Measurements from ENCODE around the gene KRTAP5-1.
"Not testable (repeated sequence)": the region's sequence is repeated elsewhere in the genome, so short reads cannot be mapped to it uniquely, and the experiment has no call there.

KRTAP5-1 gene

DNA sequence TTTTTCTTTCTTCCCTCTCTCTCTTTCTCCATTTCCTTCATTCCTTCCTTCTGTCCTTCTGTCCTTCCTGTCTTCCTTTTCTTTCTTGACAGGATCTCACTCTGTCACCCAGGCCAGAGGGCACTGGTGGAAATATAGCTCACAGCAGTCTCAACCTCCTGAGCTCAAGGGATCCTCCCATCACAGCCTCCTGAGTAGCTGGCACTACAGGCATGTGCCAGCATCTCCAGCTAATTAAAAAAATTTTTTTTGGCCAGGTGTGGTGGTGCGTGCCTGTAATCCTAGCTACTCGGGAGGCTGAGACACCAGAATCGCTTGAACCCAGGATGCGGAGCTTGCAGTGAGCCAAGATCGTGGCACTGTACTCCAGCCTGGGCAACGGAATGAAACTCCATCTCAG is 8.3 kb downstream of the KRTAP5-1 start:
- no peak overlapping the region for H3K9ac ChIP-seq (ENCODE audit: low read depth, low read length)
- H3K27me3 ChIP-seq (ENCODE audit: insufficient read depth, low read length) = peaks cover 48% of the 10 kb centered on the region

DNA sequence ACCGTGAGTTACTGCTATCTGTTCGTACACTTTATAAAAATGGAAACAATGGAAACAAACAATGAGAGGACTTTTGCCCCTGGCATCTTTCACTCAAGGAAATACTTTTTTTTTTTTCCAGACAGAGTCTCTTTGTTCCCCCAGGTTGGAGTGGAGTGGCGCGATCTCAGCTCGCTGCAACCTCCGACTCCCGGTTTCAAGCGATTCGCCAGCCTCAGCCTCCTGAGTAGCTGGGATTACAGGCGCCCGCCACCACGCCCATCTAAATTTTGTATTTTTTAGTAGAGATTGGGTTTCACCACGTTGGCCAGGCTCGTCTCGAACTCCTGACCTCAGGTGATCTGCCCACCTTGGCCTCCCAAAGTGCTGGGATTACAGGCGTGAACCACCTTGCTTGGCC is 9.3 kb downstream of the KRTAP5-1 start:
- peaks cover 57% of the 10 kb centered on the region for H3K27me3 ChIP-seq (ENCODE audit: insufficient read depth, low read length)
- H3K27ac ChIP-seq (ENCODE audit: low read length) = not testable (repeated sequence)

More for the DNA sequence above, 8.3 kb downstream of the KRTAP5-1 start:
- no peaks in the 10 kb centered on the region for H3K4me1 ChIP-seq (ENCODE audit: insufficient read depth, low read length)
- H3K36me3 ChIP-seq (ENCODE audit: insufficient read depth, low read depth, low read length) = no peaks in the 10 kb centered on the region
- no peak overlapping the region for H3K27ac ChIP-seq (ENCODE audit: low read length)
- H3K4me3 ChIP-seq (ENCODE audit: low read length) = no peak overlapping the region
- H3K9me3 ChIP-seq (ENCODE audit: insufficient read depth, low read depth, low read length) = peaks cover 9% of the 10 kb centered on the region; the same call in 1 of the 2 replicates

DNA sequence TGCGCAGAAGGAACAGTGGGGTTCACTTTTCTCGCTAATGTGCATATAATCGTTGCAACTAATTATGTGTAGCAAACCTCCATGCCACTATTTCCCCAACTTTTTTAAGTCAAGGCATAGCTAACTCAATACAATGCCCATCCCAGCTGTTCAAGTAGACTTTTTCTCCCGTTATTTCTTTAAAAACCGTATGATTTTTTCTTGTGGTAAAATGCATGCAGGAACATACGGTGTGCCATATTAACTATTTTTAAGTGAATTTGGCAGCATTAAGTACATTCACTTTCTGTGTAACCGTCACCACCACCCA is 10.2 kb downstream of the KRTAP5-1 start:
- H3K27me3 ChIP-seq (ENCODE audit: insufficient read depth, low read length) = peaks cover 65% of the 10 kb centered on the region

More for the DNA sequence above, 9.3 kb downstream of the KRTAP5-1 start:
- not testable (repeated sequence) for H3K4me1 ChIP-seq (ENCODE audit: insufficient read depth, low read length); H3K9ac ChIP-seq (ENCODE audit: low read depth, low read length); H3K9me3 ChIP-seq (ENCODE audit: insufficient read depth, low read depth, low read length); H3K4me3 ChIP-seq (ENCODE audit: low read length); H3K36me3 ChIP-seq (ENCODE audit: insufficient read depth, low read depth, low read length)

DNA sequence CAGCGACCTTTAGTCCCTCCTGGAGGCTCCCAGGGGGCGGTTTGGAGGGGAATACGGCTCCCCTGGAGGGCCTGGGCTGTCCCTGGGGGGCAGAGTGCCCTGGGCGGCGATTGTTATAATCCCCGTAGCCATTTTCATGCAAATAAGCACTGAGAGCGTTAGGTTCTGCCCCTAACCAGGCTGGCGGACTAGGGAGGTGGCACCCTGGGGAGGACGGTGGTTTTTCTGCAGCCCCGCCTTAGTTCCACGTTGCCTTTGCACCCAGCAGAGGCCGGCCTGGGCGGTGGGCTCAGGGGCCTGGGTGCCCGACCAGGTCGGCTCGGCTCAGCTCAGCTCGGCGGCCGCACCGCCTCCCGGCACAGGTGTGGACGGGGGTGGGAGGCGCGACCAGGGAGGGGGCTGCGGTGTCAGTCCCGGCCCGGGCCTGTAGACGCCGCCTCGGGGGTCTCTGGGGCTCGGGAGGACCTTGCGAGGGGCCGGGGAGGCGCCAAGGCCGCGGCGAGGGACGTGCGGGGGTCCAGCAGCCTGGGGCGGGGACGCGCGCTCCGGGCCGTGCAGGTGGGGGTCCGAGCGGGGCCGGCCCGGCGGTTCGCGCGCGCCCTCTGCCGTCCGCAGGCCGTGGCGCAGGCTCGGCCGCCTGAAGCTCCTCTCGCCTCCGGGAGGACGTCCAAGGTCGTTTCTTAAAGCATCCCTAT is 10.7 kb downstream of the KRTAP5-1 start:
- H3K27me3 ChIP-seq (ENCODE audit: insufficient read depth, low read length) = peaks cover 70% of the 10 kb centered on the region
- peaks cover 2% of the 10 kb centered on the region for H3K4me1 ChIP-seq (ENCODE audit: insufficient read depth, low read length)
- no peak overlapping the region for H3K9ac ChIP-seq (ENCODE audit: low read depth, low read length)
- peaks cover 9% of the 10 kb centered on the region; the same call in 1 of the 2 replicates for H3K9me3 ChIP-seq (ENCODE audit: insufficient read depth, low read depth, low read length)
- no peak overlapping the region for H3K27ac ChIP-seq (ENCODE audit: low read length)
- H3K36me3 ChIP-seq (ENCODE audit: insufficient read depth, low read depth, low read length) = no peaks in the 10 kb centered on the region
- H3K4me3 ChIP-seq (ENCODE audit: low read length) = peak overlapping the region; percentile 51

More for the DNA sequence above, 10.2 kb downstream of the KRTAP5-1 start:
- no peak overlapping the region for H3K4me3 ChIP-seq (ENCODE audit: low read length)
- H3K27ac ChIP-seq (ENCODE audit: low read length) = no peak overlapping the region
- H3K36me3 ChIP-seq (ENCODE audit: insufficient read depth, low read depth, low read length) = no peaks in the 10 kb centered on the region
- H3K4me1 ChIP-seq (ENCODE audit: insufficient read depth, low read length) = no peaks in the 10 kb centered on the region
- H3K9ac ChIP-seq (ENCODE audit: low read depth, low read length) = no peak overlapping the region
- peaks cover 9% of the 10 kb centered on the region; the same call in 1 of the 2 replicates for H3K9me3 ChIP-seq (ENCODE audit: insufficient read depth, low read depth, low read length)

DNA sequence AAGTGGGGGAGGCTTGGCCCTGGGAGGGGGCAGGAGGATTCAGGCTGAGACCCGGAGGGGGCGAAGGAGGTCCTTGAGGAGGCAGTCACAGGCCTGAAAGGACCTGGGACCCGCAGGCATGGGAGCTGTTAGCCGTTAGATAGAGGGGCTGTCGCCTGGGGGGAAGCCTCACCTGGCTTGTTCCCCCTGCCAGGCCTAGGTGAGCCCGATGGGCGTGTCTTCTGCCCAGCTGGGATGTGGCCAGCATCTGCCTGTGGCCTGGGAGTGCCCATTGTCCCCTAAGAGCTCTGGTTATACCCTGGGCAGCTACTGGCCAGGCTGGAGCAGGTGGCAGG is 11.2 kb downstream of the KRTAP5-1 start:
- H3K27ac ChIP-seq (ENCODE audit: low read length) = no peak overlapping the region
- peaks cover 4% of the 10 kb centered on the region for H3K4me1 ChIP-seq (ENCODE audit: insufficient read depth, low read length)
- peak overlapping the region; percentile 51; the same call in 1 of the 2 replicates for H3K4me3 ChIP-seq (ENCODE audit: low read length)
- no peak overlapping the region for H3K9ac ChIP-seq (ENCODE audit: low read depth, low read length)
- peaks cover 75% of the 10 kb centered on the region for H3K27me3 ChIP-seq (ENCODE audit: insufficient read depth, low read length)
- no peaks in the 10 kb centered on the region for H3K36me3 ChIP-seq (ENCODE audit: insufficient read depth, low read depth, low read length)
- peaks cover 8% of the 10 kb centered on the region; the same call in 1 of the 2 replicates for H3K9me3 ChIP-seq (ENCODE audit: insufficient read depth, low read depth, low read length)

DNA sequence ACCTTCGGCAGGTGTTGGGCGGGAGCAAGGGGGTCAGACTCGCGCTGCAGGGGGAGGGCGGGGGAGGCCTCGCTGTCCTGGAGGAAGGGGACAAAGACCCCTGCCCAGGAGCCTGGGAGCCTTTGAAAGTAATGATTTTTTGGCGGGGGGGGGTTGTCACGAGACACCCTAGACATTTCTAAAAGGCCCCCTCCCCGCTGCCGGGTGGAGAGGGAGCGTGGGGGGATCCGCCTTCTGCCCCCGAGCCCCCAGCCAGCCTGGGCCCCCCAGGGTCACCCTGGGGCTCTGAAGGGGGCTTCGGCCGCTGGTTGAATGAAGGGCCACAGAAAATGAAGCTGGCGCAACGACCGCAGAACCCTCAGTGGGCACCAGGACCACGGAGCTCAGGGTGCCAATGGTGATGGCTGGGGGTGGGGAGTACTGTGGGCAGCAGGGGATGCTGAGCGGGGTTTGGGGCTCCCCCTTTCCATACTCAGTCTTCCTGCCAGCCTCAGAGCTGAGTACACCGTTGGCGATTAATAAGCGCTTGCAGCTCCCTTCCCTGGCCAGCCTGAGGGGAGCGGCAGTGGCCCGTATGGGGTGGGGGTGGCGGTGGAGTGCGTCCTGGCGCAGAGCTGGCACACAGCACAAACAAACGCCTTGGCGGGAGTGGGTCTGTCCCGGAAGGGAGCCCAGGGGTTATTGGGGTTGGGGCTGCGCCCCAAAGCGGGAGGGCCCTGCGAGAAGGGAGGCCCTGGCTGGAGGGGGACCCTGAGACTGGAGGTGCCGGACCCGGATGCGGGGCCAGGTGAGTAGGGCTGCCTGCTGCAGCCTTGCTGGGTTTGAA is 11.8 kb downstream of the KRTAP5-1 start:
- H3K27me3 ChIP-seq (ENCODE audit: insufficient read depth, low read length) = peaks cover 77% of the 10 kb centered on the region
- peaks cover 9% of the 10 kb centered on the region for H3K4me1 ChIP-seq (ENCODE audit: insufficient read depth, low read length)

DNA sequence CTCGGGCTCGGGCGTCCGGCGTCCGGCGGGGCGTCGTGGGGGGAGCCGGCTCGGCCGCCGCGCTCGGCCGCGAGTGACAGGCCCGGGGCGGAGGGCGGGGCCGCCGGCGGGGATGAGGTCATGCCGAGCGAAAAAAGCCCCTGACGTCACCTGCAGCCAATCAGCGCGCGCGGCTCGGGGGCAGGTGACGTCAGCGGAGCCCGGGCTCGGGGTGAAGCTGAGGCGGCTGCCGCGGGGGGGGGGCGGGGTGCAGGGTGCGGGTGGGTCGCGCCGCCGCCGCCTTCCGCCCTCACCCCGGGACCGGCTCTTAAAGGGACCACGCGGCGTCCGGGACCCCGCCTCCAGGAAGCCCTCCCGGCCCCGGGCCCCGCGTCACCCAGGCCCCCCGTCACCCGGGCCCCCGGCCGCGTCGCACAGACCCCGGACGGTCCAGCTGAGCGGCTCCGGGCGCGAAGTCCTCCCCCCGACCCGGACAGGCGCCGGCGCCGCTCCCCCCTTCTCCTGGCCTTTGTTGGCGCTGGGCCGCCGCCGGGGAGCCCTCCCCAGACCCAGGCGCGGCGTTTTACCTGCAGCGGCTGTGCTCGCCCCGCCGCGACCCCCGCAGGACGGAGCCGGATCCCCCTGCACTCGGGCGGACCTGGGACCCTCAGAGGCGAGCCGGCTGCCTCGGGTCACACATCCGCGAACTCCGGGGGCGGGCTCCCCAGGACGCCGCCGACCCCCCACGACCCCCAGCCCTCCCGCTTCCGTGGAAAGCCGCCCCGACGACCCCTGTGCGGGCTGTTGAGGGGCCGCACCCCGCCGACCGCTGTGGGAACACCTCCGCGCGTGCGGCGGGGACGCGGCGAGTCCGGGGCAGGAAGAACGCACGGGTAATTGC is 12.6 kb downstream of the KRTAP5-1 start, which contains the start of gene DUSP8:
Gene DUSP8, minus strand, starts transcription at position 75 of the 880 bp plus-strand sequence. CDS start 6,445 bp downstream, outside the sequence.
- no peak within 1 kb of the TSS for H3K9ac ChIP-seq (ENCODE audit: low read depth, low read length)
- H3K36me3 ChIP-seq (ENCODE audit: insufficient read depth, low read depth, low read length) = no peaks in the 10 kb centered on the region
- H3K4me1 ChIP-seq (ENCODE audit: insufficient read depth, low read length) = peaks cover 9% of the 10 kb centered on the region
- H3K4me3 ChIP-seq (ENCODE audit: low read length) = peak within 1 kb of the TSS; percentile 52; the same call in 1 of the 2 replicates
- no peak within 1 kb of the TSS for H3K27ac ChIP-seq (ENCODE audit: low read length)
- no peaks in the 10 kb centered on the region for H3K9me3 ChIP-seq (ENCODE audit: insufficient read depth, low read depth, low read length)
- H3K27me3 ChIP-seq (ENCODE audit: insufficient read depth, low read length) = peaks cover 76% of the 10 kb centered on the region

More for the DNA sequence above, 11.8 kb downstream of the KRTAP5-1 start:
- no peak overlapping the region for H3K27ac ChIP-seq (ENCODE audit: low read length)
- peaks cover 2% of the 10 kb centered on the region; the same call in 1 of the 2 replicates for H3K9me3 ChIP-seq (ENCODE audit: insufficient read depth, low read depth, low read length)
- H3K4me3 ChIP-seq (ENCODE audit: low read length) = no peak overlapping the region
- H3K9ac ChIP-seq (ENCODE audit: low read depth, low read length) = no peak overlapping the region
- no peaks in the 10 kb centered on the region for H3K36me3 ChIP-seq (ENCODE audit: insufficient read depth, low read depth, low read length)

DNA sequence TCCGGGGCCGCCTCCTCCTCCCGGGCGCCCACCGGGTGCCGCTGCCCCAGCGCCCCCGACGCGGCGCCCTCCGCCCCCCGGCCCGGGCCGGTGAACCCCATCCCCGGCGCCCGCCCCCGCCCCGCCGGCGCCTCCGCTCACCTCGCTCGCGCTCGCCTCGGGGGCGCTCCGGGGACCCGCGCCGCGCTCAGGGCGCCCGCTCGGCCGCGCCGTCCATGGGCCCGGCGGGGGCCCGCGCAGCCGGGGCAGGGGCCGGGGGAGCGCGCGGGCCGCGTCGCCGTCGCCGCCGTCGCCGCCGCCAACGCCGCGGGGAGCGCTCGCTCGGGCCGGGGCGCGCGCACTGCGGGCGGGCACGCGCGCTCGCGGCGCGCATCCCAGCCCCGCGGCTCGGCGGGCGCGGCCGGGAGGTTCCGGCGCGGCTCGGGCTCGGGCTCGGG is 13.3 kb downstream of the KRTAP5-1 start:
- Histone ChIP-seq H3K36me3 (ENCODE audit: insufficient read depth, low read depth, low read length) (no peaks in the 10 kb centered on the region), H3K9me3 (ENCODE audit: insufficient read depth, low read depth, low read length) (no peaks in the 10 kb centered on the region), H3K4me3 (ENCODE audit: low read length) (no peak overlapping the region), H3K9ac (ENCODE audit: low read depth, low read length) (no peak overlapping the region), H3K27ac (ENCODE audit: low read length) (no peak overlapping the region), H3K4me1 (ENCODE audit: insufficient read depth, low read length) (peaks cover 9% of the 10 kb centered on the region), H3K27me3 (ENCODE audit: insufficient read depth, low read length) (peaks cover 75% of the 10 kb centered on the region)

DNA sequence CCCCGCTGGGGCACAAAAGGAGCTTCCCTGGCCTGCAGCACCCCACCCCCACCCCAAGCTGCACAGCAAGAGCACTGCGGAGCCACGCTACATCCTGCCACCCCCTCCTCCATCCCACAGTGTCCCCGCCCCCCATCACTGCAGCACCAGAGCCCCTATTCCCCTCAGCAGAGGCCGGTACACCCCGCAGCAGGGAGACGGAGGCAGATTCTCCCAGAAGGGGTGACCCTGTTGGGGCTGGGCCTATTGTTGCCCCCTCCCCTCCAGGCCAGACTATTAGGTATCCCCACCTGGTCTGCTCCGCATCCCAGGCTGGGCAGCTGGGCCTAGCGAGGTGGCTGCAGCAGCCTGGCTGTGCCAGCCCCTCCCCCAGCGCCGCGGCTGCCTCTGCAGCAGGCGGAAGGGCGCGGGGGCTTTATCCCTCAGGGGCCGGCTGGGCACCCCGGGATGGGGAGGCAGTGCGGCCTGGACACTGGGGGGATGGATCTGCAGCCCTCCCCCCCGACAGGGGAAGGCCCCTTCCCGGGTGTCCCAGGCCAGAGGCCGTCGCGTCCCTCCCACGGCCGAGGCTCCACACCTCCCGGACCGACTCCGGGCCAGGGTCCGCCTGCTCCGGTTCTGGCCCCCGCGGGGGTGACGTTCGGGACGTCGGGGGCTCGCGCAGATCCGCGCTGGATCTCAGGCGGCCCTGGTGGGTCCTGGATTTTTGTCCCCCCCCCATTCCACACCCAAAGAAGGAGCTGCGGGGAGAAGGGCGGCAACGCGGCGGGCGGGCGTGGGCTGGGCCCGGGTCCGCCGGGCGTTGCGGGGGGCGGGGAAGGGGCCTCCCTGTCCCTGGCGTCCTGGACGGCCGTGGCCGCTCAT is 14.0 kb downstream of the KRTAP5-1 start:
- no peaks in the 10 kb centered on the region for H3K36me3 ChIP-seq (ENCODE audit: insufficient read depth, low read depth, low read length)
- H3K9ac ChIP-seq (ENCODE audit: low read depth, low read length) = no peak overlapping the region
- H3K27me3 ChIP-seq (ENCODE audit: insufficient read depth, low read length) = peaks cover 70% of the 10 kb centered on the region
- H3K4me1 ChIP-seq (ENCODE audit: insufficient read depth, low read length) = peaks cover 9% of the 10 kb centered on the region
- H3K9me3 ChIP-seq (ENCODE audit: insufficient read depth, low read depth, low read length) = no peaks in the 10 kb centered on the region
- H3K27ac ChIP-seq (ENCODE audit: low read length) = no peak overlapping the region
- peak overlapping the region; percentile 52; the same call in 1 of the 2 replicates for H3K4me3 ChIP-seq (ENCODE audit: low read length)

DNA sequence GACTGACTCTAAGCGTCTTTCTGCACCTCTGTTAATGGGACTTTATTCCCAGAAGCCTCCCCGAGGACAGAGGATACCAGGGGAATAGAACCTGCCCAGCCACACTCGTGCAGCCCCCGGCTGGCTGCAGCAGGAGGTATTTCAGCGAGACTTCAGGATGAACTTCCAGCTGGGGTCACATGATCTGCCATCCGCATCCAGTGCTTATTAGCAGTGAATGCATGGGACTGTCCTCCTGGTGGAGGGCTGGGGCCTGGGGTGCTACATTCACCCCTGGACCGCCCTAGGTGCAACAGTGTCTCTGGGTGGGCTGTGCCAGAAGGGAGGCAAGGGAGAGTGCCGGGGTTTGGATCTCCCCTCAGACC is 14.6 kb downstream of the KRTAP5-1 start:
- Histone ChIP-seq H3K4me3 (ENCODE audit: low read length) (peak overlapping the region; percentile 52; the same call in 1 of the 2 replicates), H3K9me3 (ENCODE audit: insufficient read depth, low read depth, low read length) (no peaks in the 10 kb centered on the region), H3K27me3 (ENCODE audit: insufficient read depth, low read length) (peaks cover 64% of the 10 kb centered on the region), H3K36me3 (ENCODE audit: insufficient read depth, low read depth, low read length) (no peaks in the 10 kb centered on the region), H3K27ac (ENCODE audit: low read length) (no peak overlapping the region), H3K4me1 (ENCODE audit: insufficient read depth, low read length) (peaks cover 9% of the 10 kb centered on the region), H3K9ac (ENCODE audit: low read depth, low read length) (no peak overlapping the region)
